ENCODE data around the gene LIPH.

- no peak for TF ChIP-seq CTCF (IDR thresholded peaks at IDR 0.05 in 8 of 11, conservative IDR thresholded peaks at IDR 0.05 in 3 of 11)
- TF ChIP-seq POLR2A (IDR thresholded peaks at IDR 0.05): no peak
- no peak for TF ChIP-seq POLR2AphosphoS5 (IDR thresholded peaks at IDR 0.05)
These were observed 82.1 kb downstream of the LIPH start for GRCh38 chr3:185470323-185470722.
